ENCODE data around the gene GNL1. TPM values are rescaled to one million over a fixed set of nuclear protein-coding genes. Genes with fewer than 3 reads are reported as not detected.

Gene GNL1
- total RNA-seq, 6 experiments from 2014 or later = 5.1 to 25.6 (median 19.8) TPM

DNA sequence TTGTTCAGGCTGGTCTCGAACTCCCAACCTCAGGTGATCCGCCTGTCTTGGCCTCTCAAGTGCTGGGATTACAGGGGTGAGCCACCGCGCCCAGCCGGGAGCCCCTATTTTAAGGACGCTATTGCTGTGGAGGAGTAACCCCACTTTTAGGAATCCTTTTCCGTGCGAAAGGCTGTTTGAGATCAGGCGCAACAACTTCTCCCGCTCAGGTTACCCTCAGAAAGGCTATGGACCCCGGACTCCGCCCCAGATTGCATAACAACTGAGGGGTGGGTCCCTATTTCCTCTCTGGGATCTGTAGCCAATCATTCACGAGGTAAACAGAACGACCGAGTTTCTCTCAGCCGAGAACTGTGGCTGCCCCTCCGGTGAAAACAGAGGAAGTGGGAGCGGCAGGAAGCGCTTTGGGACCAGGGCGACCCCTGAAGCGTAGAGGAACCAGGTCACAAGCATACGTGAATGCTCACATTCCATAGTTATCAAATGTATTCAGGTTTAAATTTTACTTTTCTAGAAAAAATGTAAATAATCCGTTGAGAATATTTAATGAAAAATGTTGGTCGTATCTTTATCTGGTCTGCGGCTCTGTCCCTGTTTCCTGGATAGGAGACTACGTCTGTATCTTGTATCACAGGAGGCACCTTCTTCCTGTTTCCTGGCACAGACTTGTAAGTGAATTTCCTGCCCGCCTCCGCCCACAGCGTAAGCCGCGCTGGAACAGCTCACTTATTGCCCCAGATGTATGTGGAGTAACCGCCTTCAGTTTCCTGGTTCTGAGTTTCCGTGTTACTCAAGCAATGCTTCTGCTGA, 40.1 kb downstream of the GNL1 start:
- 2% methylated on average over 23 of the region's 33 CpGs for WGBS (ENCODE audit: insufficient coverage, low coverage, low lambda C conversion rate, missing lambda C conversion rate)
- H3K27me3 ChIP-seq = no peaks in the 10 kb centered on the region
- intact Hi-C loops (cut with DNase I) = no loop called here
- H3K36me3 ChIP-seq = no peaks in the 10 kb centered on the region
- peaks cover 0 to 9% (median 0%) of the 10 kb centered on the region in 4 donors for H3K4me1 ChIP-seq
- no peaks in the 10 kb centered on the region for H3K9me3 ChIP-seq
- ATAC-seq (peak; percentile 94 to 97 (median 96)), DNase-seq (peak; percentile 88 to 96 (median 91))
- H3K27ac ChIP-seq = peak overlapping the region; percentile 89 to 99 (median 96)
- TF ChIP-seq POLR2A (IDR thresholded peaks at IDR 0.05) = peak; percentile 77
- TF ChIP-seq, protein P1, sequence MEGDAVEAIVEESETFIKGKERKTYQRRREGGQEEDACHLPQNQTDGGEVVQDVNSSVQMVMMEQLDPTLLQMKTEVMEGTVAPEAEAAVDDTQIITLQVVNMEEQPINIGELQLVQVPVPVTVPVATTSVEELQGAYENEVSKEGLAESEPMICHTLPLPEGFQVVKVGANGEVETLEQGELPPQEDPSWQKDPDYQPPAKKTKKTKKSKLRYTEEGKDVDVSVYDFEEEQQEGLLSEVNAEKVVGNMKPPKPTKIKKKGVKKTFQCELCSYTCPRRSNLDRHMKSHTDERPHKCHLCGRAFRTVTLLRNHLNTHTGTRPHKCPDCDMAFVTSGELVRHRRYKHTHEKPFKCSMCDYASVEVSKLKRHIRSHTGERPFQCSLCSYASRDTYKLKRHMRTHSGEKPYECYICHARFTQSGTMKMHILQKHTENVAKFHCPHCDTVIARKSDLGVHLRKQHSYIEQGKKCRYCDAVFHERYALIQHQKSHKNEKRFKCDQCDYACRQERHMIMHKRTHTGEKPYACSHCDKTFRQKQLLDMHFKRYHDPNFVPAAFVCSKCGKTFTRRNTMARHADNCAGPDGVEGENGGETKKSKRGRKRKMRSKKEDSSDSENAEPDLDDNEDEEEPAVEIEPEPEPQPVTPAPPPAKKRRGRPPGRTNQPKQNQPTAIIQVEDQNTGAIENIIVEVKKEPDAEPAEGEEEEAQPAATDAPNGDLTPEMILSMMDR (IDR thresholded peaks at IDR 0.05) = no peak
- peak overlapping the region; percentile 38 to 55 (median 51) for H3K4me3 ChIP-seq

DNA sequence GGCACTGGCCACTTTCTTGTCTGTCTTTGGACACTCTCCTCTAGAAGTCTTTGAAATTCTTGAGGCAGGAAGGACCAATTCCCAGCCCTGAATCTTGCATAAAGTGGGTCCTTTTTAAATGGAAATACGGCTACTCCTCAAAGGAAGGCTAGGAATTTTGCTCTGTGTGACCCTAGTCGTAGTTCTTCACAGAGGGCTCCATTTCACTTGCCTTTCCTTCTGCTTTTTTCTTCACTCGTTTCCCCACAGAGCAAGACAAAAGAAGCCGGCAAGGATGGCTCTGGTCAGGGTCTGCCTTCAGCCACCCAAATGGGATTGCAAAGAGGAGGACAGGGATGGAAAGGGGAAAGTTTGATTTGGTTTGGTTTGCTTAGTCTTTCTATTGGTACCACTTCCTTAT, 41.2 kb downstream of the GNL1 start:
- Histone ChIP-seq H3K27me3 (no peaks in the 10 kb centered on the region), H3K27ac (peak overlapping the region; percentile 89 to 99 (median 96)), H3K4me3 (no peak overlapping the region), H3K36me3 (no peaks in the 10 kb centered on the region), H3K4me1 (peaks cover 0 to 9% (median 0%) of the 10 kb centered on the region in 4 donors), H3K9me3 (no peaks in the 10 kb centered on the region)
- ATAC-seq = no peak
- no peak for DNase-seq
- WGBS (ENCODE audit: insufficient coverage, low coverage, low lambda C conversion rate, missing lambda C conversion rate) = 51% methylated on average over 3 of the region's 4 CpGs
- TF ChIP-seq, protein P1 (IDR thresholded peaks at IDR 0.05) = no peak
- no peak for TF ChIP-seq POLR2A (IDR thresholded peaks at IDR 0.05)
- intact Hi-C loops (cut with DNase I) = no loop called here

DNA sequence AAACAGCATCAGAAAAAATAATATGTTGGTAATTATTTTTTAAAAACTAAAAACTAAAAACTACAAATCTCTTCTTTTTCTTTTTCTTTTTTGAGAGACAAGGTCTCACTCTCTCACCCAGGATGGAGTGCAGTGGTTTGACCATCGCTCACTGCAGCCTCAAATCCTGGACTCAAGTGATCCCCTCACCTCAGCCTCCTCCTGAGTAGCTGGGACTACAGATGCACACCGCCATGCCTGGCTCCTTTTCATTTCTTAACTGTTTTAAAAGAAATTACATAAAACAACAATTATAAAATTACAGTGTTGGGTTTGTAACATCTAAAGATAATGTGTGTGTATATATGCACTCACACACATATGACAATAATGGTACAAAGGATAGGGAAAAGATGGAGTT, 42.8 kb downstream of the GNL1 start:
- 91% methylated on average over 2 of the region's 2 CpGs for WGBS (ENCODE audit: insufficient coverage, low coverage, low lambda C conversion rate, missing lambda C conversion rate)
- Histone ChIP-seq H3K9me3 (no peaks in the 10 kb centered on the region), H3K4me1 (peaks cover 0 to 9% (median 0%) of the 10 kb centered on the region in 4 donors), H3K27me3 (no peaks in the 10 kb centered on the region), H3K27ac (no peak overlapping the region), H3K36me3 (no peaks in the 10 kb centered on the region), H3K4me3 (no peak overlapping the region)
- intact Hi-C loops (cut with DNase I) = no loop called here
- no peak for TF ChIP-seq POLR2A (IDR thresholded peaks at IDR 0.05)
- TF ChIP-seq, protein P1 (IDR thresholded peaks at IDR 0.05) = no peak
- ATAC-seq (no peak), DNase-seq (no peak)

DNA sequence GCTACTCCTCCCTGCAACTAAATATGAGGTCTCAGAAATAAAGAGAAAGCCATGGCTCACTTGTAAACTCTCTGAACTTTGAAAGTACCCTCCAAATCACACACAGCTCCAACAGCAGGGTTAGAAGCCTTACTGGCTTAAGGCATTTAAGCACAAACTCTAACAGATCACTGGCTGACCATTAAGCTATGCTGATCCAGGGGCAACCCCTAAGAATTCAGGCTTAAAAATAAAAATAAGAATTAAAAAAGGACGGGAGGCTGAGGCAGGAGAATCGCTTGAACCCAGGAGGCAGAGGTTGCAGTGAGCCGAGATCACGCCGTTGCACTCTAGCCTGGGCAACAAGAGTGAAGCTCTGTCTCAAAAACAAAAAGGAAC, 45.1 kb downstream of the GNL1 start:
- no peak overlapping the region for H3K4me3 ChIP-seq

More for the DNA sequence above, 45.1 kb downstream of the GNL1 start:
- no peak for TF ChIP-seq POLR2A (IDR thresholded peaks at IDR 0.05)
- TF ChIP-seq, protein P1 (IDR thresholded peaks at IDR 0.05) = no peak
- intact Hi-C loops (cut with DNase I) = no loop called here
- Histone ChIP-seq H3K9me3 (no peaks in the 10 kb centered on the region), H3K27ac (no peak overlapping the region), H3K36me3 (no peaks in the 10 kb centered on the region), H3K4me1 (peaks cover 0 to 5% (median 0%) of the 10 kb centered on the region in 4 donors), H3K27me3 (no peaks in the 10 kb centered on the region)
- ATAC-seq = no peak
- DNase-seq = no peak
- WGBS (ENCODE audit: insufficient coverage, low coverage, low lambda C conversion rate, missing lambda C conversion rate) = 73% methylated on average over 5 of the region's 5 CpGs
